ENCODE data around the gene STT3B.

DNA sequence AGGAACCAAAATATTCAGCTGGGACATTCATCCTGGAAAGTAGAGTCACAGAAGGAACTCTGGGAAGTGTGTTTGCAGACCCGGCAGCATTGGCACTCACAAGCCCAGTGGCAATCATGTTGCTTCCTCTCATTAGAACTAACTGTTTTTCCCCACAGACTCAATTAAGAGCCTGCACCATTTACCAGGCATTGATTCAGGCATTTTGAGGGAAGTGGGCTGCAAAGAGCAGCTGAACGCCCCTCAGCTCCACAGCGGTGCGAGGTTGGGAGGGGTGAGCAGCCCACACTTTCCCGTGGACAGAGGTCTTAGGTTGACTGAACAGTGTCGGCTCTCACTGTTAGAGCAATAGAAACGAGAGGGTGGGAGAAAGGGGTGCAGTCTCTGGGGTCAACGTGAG is 143.8 kb downstream of the STT3B start:
- no peak for TF ChIP-seq POLR2A (IDR thresholded peaks at IDR 0.05; ENCODE audit: low read depth, low read length)
- TF ChIP-seq POLR2AphosphoS5 (IDR thresholded peaks at IDR 0.05; ENCODE audit: low read depth, low read length), result no peak
- TF ChIP-seq TAF1 (IDR thresholded peaks at IDR 0.05; ENCODE audit: borderline replicate concordance, low read depth, low read length), result no peak

Measured in GM12892 (cell line).